NOMO-1 treated with DMSO at 0.1 percent for 48 hours (cell line): Measurements from ENCODE around the gene CLCN7.

ENCODE experiments used
- DNase-seq: peaks from one replicate; lab custom pipeline; 2025; ENCODE audit not compliant: unreplicated experiment; lab: John Stamatoyannopoulos, UW

Gene CLCN7

DNA sequence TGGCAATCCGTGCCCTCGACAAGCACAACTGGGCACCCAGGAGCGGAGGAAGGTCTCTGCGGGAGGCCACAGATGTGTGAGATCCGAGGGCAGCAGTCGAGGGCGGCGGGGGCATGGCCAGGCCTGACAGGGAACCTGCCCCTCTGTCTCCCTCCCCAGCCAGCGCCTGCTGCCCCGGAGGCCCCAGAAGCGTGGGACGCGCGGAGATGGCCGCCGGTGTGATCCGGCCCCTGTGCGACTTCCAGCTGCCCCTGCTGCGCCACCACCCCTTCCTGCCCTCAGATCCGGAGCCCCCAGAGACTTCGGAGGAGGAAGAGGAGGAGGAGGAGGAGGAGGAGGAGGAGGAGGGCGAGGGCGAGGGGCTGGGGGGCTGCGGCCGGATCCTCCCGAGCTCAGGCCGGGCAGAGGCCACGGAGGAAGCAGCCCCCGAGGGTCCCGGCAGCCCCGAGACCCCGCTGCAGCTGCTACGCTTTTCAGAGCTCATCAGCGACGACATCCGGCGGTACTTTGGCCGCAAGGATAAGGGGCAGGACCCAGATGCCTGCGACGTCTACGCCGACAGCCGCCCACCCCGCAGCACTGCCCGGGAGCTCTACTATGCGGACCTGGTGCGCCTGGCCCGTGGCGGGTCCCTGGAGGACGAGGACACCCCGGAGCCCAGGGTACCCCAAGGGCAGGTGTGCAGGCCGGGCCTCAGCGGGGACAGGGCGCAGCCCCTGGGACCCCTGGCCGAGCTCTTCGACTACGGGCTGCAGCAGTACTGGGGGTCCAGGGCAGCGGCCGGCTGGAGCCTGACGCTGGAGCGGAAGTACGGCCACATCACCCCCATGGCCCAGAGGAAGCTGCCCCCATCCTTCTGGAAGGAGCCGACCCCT, 42.2 kb downstream of the CLCN7 start:
- no peak for DNase-seq

DNA sequence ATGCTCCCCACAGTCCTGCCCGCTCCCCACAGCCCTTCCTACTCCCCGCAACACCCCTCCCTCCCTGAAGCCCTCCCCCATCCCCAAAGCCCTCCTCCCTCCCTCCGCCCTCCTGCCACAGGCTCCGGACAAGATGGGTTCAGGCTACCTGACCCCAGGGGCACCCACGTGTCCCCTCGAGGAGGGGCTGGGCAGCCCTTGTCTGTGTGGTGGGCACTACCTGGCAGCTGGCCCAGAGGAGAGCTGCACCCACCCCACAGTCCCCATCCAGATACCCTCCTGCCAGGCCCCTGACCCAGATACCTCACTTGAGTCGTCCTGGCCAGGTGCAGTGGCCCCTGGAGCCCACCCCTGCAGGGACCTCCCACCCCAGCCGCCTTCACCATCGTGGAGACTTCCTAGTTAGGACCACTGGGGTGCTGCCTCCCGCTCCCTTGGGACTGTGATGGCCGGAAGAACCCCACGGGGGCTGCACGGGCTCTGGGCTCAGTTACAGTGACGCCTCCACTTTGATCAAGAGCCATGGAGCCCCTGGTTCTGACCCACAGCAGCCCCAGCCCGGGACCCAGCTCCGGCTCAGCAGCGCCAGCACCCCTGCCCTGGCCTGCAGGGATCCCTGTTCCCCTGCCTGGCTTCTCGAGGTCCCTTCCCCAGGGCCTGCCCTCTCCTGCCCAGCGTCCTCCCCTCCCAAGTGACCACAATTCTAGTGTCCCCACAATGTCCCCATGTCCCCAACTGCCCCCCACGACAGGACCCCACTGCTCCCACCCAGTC, 43.1 kb downstream of the CLCN7 start:
- no peak for DNase-seq

GRCh38 chr16:1430759-1431496, 43.9 kb downstream of the CLCN7 start, which contains the start of gene PERCC1:
TSS of gene PERCC1 (plus strand) at chr16:1431078. CDS start at chr16:1432594, 1,516 bp downstream.
- DNase-seq = no peak

DNA sequence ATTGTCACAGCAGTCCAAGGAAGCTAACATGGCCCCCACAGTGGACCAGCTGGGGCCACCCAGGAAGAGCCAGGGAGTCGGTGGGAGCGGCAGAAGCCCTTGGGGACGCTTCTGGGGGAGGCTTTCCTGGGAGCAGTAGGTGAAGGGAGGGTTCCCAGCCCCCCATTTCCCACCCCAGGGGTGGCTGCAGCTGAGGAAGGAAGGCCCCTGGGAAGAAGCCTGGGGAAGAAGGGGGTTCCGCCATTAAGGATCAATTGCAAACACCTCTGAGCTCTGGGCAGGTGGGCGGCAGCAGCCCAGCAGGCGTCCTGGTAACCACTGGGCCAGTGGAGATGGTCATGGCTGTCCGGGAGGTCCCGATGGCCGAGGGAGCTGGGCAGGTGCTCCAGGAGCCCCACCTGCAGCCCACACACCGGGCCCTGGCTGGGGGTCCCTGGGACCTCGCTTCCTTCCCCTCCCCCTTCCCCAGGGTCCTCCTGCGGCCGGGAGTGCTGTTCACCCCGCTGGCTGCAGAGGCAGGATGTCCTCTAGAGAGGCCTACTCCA, 44.5 kb downstream of the CLCN7 start:
- no peak for DNase-seq

DNA sequence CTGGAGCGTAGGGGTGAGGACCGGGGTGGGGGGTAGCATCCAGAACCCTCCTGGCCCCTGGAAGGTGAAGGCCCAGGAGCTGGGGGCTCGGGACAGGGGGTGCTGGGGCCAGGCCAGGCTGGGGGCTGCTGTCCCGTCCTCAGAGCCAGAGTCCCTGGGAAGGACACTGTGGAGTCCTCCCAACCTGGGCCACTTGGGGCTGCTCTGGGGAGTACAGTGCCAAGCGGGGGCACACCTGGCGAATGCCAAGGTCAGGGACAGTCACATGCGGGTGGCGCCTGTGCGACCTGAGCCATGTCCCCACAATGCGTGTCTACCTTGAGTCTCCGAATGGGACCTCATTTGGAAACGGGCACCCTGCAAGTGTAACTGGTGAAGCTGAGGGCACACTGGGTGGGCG, 45.2 kb downstream of the CLCN7 start:
- DNase-seq = no peak

DNA sequence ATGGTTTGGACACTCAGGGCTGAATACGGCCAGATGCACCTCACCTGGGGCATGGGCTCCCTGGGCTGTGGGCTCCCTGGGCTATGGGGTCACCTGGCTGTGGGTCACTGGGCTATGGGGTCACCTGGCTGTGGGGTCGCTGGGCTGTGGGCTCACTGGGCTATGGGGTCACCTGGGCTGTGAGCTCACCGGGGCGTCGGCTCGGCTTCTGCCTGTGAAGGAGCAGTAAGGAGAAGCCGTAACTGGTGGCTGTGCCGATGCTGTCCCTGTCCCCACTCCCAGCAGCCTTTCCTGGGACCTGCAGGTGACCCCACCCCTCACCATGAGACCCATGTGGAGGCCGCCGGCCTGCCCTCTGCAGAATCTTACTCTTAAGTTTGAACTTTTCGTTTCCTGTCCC, 45.8 kb downstream of the CLCN7 start:
- no peak for DNase-seq

DNA sequence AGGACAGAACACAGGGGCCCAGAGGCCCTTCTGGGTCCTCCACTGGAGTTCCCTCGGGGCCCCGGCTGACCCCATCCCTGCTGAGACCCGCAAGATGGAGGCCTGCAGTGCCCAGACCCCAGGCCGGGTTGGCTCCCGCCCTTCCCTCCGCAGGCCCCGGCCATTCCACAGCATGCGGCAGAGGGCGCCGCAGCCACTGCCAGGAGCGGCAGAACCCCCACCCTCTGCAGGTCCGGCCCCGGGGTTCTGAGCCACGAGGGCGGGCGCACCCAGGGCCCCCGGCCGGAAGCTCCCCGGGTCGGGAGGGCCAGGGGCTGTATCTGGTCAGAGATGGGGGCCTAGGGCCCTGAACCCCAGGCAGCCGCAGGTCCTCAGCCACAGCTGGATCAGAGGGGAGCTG, 46.3 kb downstream of the CLCN7 start:
- DNase-seq = peak; percentile 82

GRCh38 chr16:1427473-1428461, 47.1 kb downstream of the CLCN7 start:
- peak; percentile 19 for DNase-seq

- no peak for DNase-seq
These were observed 47.9 kb downstream of the CLCN7 start for GRCh38 chr16:1426734-1427471.

GRCh38 chr16:1425616-1426370, 49.0 kb downstream of the CLCN7 start:
- DNase-seq = no peak

- DNase-seq = no peak
These were observed 50.8 kb downstream of the CLCN7 start for GRCh38 chr16:1424028-1424427.

GRCh38 chr16:1422076-1422475, 52.8 kb downstream of the CLCN7 start:
- no peak for DNase-seq

- no peak for DNase-seq
These were observed 54.7 kb downstream of the CLCN7 start for GRCh38 chr16:1420111-1420539.

DNA sequence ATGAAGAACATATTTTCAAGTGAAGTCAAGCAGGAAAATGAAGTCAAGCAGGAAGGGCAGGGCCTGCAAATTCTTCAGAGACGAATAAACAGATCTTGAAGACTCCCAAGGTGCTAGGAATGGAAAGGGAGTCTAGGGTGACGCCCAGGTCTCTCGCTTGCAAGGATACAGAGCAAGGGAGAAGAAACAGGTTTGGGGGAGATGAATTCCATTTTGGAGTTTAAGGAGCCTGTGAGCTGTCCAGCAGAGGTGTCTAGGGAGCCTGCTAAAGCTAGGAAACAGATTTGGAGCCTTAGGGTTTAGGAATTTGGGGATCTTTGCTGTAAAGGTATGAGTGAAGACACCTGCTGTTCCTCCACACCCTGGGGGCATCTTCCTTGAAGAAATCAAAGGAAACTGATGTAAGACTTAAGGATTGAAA, 58.3 kb downstream of the CLCN7 start:
- no peak for DNase-seq

DNA sequence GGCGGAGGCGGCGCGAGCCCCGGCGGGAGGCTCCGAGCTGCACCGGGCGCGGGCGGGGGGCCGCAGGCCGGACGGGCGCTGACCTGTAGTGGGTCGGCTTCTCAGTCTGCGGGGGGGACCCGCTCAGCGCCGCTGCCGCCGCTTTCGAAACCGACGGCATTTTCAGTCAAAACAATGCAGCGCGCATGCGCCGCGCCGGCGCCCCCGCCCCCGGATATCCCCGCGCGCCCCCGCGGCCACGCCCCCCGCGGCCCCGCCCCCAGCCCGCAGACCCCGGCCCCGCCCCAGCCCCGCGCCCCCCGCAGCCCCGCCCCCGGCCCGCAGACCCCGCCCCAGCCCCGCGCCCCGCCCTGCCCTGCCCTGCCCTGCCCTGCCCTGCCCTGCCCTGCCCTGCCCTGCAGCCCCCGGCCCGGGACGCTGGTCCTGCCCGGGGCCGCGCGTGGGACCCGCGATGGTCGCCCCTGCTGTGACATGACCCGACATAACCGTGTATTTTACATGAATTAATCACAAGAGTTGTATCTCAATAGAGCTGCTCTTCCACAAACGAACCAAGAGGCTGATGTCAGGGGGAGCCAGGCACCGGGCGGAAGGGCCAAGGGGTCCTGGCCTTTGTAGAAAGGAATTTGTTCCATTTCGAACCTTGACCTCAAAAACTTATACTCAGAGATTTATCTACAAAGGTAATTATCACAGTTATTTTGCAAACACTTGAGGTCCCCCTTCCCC, 60.1 kb downstream of the CLCN7 start, which contains the start of gene UNKL:
Gene UNKL, minus strand, starts transcription at position 173 of the 729 bp plus-strand sequence. Its CDS starts 13 bp downstream, at position 160.
- DNase-seq = peak; percentile 30

DNA sequence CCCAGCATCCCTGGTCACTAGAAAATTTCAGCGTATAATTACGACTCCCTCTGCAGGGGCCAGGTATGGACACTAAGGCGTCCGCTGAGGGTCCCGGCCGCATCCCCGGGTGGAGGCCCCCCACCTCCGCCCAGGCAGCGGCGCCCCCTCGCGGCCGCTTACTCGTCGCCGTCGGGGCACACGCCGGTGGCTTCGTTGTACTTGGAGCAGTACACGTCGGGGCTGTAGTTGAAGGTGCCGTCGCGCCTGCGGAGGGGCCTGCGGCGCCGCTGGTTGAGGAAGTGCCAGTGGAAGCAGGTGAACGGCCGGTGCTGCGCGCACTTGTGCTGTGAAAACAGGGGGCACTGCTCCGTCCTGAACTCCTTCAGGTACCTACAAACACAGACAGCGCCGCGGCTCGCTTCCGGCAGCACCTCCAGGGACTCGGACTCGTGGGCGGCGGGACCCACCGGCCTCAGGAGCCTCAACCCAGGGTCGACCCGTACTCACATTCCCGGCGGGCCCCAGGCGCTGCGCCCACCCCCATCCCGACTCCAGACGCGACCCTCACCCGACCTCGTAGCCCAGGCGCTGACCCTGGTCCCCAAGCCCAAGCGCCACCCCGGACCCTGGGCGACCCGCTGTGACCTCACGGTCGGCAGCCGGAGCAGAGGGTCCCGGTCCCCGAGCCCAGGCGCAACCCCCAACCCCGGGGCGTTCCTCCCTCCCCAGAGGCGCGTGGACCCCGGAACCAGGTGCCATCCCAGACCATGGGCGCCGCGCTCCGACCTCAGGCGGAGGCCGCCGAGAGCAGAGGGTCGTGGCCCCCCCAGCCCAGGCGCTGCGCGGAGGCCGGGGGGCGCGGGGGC, 60.9 kb downstream of the CLCN7 start:
- peak; percentile 69 for DNase-seq

GRCh38 chr16:1412847-1413246, 62.0 kb downstream of the CLCN7 start:
- no peak for DNase-seq
